Nephron progenitor cell (in vitro differentiated cells): ENCODE results near the gene GPR183.

Experiments
- DNase-seq: peaks from one replicate; pipeline ENCODE4 v3.0.0; 2021
- H3K27ac Mint-ChIP-seq: 2 replicates; pipeline ENCODE4 v1.8.0; 2021; ENCODE audit warnings: mild to moderate bottlenecking, moderate library complexity, mixed read lengths
- H3K27me3 Mint-ChIP-seq: 2 replicates; pipeline ENCODE4 v1.8.0; 2021; ENCODE audit warnings: mild to moderate bottlenecking, low read depth, mixed read lengths; ENCODE audit not compliant: poor library complexity
- H3K36me3 Mint-ChIP-seq: 2 replicates; pipeline ENCODE4 v1.8.0; 2021; ENCODE audit warnings: low read depth, mixed read lengths
- H3K4me1 Mint-ChIP-seq: 2 replicates; pipeline ENCODE4 v1.8.0; 2021; ENCODE audit warnings: mixed read lengths
- H3K4me3 Mint-ChIP-seq: 2 replicates; pipeline ENCODE4 v1.8.0; 2021; ENCODE audit warnings: mild to moderate bottlenecking, moderate library complexity, mixed read lengths
- H3K9me3 Mint-ChIP-seq: 2 replicates; pipeline ENCODE4 v1.8.0; 2021; ENCODE audit warnings: mild to moderate bottlenecking, moderate library complexity, mixed read lengths
- TF ChIP-seq, protein P1 (sequence below): fragments of 200-600 bp; sonication (generic); IDR thresholded peaks from 2 replicates; pipeline ENCODE4 v1.5.0; 2021; ENCODE audit warnings: antibody characterized with exemption

Gene GPR183

DNA sequence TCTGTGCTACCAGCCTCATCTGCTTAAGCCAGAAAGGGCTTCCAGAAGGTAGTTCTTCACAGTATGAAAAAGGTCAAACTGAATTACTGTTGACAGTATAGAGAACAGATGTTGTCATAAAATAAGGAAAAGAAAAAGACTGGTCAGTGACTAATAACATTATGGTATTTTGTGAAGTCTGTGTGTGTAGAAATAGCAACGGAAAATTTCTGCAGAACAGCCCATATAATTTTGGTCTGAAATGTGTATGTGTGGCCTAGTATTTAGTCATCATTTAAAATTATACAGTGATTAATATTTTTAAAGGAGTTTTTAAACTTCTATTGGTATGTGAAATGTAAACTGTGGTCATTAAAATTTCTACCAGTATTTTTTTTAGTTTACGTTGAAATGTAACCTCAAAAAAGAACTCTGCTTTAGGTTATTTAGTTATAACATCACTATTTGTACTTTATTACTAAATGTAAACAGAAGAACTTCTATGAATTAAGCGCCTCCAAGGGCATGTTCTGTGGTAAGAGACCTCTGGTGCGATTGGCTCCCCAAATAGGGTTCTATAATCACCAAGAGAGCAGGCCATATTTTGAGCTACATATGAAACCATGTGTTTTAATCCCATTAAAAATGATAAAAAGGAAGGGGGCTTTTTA is 3.3 kb upstream of the GPR183 start:
- Mint-ChIP-seq H3K9me3 (peaks cover 7% of the 10 kb centered on the region), H3K4me1 (peaks cover 75% of the 10 kb centered on the region), H3K36me3 (peaks cover 42% of the 10 kb centered on the region), H3K27ac (no peak overlapping the region), H3K4me3 (no peak overlapping the region), H3K27me3 (no peaks in the 10 kb centered on the region)
- TF ChIP-seq, protein P1, sequence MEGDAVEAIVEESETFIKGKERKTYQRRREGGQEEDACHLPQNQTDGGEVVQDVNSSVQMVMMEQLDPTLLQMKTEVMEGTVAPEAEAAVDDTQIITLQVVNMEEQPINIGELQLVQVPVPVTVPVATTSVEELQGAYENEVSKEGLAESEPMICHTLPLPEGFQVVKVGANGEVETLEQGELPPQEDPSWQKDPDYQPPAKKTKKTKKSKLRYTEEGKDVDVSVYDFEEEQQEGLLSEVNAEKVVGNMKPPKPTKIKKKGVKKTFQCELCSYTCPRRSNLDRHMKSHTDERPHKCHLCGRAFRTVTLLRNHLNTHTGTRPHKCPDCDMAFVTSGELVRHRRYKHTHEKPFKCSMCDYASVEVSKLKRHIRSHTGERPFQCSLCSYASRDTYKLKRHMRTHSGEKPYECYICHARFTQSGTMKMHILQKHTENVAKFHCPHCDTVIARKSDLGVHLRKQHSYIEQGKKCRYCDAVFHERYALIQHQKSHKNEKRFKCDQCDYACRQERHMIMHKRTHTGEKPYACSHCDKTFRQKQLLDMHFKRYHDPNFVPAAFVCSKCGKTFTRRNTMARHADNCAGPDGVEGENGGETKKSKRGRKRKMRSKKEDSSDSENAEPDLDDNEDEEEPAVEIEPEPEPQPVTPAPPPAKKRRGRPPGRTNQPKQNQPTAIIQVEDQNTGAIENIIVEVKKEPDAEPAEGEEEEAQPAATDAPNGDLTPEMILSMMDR, result no peak
- DNase-seq, result no peak

DNA sequence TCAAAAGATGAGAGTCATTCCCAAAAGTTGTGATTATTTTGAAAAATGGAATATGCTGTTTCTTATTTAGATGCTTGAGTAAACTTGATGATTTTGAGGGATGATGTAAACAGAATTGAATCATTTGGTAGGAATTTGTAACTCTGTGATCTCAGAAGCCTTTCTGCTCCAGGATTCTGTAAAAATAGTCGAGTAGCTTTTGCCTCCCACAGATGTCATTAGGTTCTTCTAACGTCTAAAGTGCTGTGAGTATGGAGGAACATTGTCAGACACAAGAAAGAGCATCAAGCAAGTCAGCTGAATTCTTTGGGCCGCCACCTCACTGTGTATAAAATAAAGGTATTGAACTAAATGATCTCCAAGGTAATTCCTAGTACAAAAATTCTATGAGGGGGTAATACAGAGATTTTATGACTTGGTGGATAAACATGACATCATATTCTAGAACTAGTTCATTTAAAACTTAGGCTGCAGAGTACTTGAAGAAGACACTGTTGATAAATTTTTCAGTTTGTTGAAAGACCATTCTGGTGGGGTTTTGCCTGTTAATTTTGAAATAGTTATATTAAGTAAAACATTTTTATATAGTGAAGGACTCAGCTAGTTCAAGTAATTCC is 1.4 kb upstream of the GPR183 start:
- H3K4me3 Mint-ChIP-seq, result no peak overlapping the region
- peak overlapping the region; percentile 91 for H3K27ac Mint-ChIP-seq
- no peak for DNase-seq
- peaks cover 65% of the 10 kb centered on the region for H3K4me1 Mint-ChIP-seq
- peaks cover 7% of the 10 kb centered on the region for H3K9me3 Mint-ChIP-seq
- peaks cover 26% of the 10 kb centered on the region for H3K36me3 Mint-ChIP-seq
- TF ChIP-seq, protein P1, result no peak
- no peaks in the 10 kb centered on the region for H3K27me3 Mint-ChIP-seq

DNA sequence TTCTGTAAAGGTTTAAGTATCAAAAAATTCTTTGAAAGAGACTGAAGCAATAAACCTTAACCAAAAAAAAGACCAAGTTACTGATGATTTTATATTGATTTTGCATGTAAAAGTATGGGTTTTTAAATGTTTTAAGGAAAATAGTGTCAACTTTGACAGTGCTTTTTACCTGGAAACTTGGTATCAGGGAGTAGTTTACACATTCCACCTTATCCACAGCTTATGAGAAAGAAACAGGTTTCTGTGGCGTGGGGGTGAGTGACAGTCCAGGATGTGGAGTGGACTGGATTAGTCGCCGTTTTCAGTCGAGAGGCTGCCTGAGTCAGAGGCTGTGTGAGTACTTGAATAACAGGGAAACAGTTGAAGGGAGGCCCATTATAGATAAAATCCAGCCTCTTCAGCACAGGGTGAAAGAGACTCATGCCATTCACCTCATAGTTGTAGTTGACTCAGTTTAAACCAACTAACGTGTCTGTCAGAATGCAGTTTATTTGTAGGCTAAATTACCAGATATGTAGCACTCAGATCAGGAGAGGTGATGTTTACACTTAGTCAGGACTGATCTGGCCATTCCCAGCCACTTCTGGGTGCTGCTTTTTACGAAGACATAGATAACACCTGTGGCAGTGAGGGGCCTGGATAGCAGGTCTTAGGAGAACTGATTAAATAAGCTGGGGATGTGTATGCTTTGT is 595 bp upstream of the GPR183 start:
- Mint-ChIP-seq H3K27ac (peak overlapping the region; percentile 91), H3K4me3 (peak overlapping the region; percentile 62), H3K36me3 (peaks cover 18% of the 10 kb centered on the region), H3K9me3 (peaks cover 3% of the 10 kb centered on the region), H3K27me3 (no peaks in the 10 kb centered on the region), H3K4me1 (peaks cover 57% of the 10 kb centered on the region)
- no peak for DNase-seq
- TF ChIP-seq, protein P1, result no peak

DNA sequence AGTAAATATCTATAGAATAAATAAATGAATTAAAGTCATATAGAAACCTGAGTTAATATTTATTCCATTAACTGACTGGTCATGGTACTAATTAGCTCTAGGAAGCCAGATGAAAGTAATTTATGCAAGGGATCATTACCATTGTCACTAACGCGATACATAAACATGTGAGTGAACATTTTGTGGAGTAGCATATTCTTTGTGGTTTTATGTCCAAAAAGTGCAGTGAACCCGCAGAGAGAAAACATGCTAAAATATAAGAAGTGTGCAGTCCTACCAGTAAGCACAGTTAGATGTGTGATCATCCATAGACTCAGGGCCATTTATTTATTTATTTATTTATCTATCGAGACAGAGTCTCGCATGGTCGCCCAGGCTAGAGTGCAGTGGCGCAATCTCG is 1.6 kb downstream of the GPR183 start:
- Mint-ChIP-seq H3K4me1 (peaks cover 38% of the 10 kb centered on the region), H3K9me3 (no peaks in the 10 kb centered on the region), H3K27ac (no peak overlapping the region), H3K27me3 (no peaks in the 10 kb centered on the region), H3K4me3 (no peak overlapping the region), H3K36me3 (peaks cover 13% of the 10 kb centered on the region)
- no peak for DNase-seq
- TF ChIP-seq, protein P1, result no peak

DNA sequence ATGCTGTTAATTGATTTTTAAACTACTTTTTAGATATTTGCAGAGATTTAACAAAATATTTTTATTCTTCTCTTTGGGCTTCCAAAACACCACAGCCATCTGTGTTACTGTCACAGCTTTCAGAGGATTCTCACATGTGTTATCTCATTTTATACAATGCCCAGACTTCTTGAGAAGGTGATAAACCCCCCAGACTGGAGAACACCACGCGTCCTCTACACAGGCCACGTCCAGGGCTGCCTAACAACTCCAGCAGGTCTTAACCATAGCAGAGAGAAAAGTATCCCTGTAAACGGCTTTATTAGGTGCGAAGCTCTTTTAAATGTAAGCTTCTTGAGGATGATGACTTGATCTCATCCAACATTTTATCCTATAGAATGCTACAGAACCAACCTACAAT is 2.0 kb downstream of the GPR183 start:
- Mint-ChIP-seq H3K9me3 (no peaks in the 10 kb centered on the region), H3K27me3 (no peaks in the 10 kb centered on the region), H3K4me3 (no peak overlapping the region), H3K4me1 (peaks cover 38% of the 10 kb centered on the region), H3K27ac (peak overlapping the region; percentile 76), H3K36me3 (peaks cover 13% of the 10 kb centered on the region)
- DNase-seq, result no peak
- TF ChIP-seq, protein P1, result no peak
